ENCODE results near the gene GCNT3.

Gene GCNT3

GRCh38 chr15:59611276-59612260 is at the start of gene GCNT3:
TSS of gene GCNT3 (plus strand) at chr15:59611783. CDS start at chr15:59618239, 6,456 bp downstream.
- DNase-seq = no peak

GRCh38 chr15:59562448-59563186 is 49.0 kb upstream of the GCNT3 start:
- no peak for DNase-seq

- no peak for DNase-seq
Observed at GRCh38 chr15:59565299-59565698, 46.3 kb upstream of the GCNT3 start.

GRCh38 chr15:59567324-59567723 is 44.3 kb upstream of the GCNT3 start:
- DNase-seq = no peak

- no peak for DNase-seq
Observed at GRCh38 chr15:59569477-59569876, 42.1 kb upstream of the GCNT3 start.

GRCh38 chr15:59570315-59570714 is 41.3 kb upstream of the GCNT3 start:
- no peak for DNase-seq

- no peak for DNase-seq
Observed at GRCh38 chr15:59571606-59572005, 40.0 kb upstream of the GCNT3 start.

- no peak for DNase-seq
Observed at GRCh38 chr15:59583088-59583487, 28.5 kb upstream of the GCNT3 start.

GRCh38 chr15:59587085-59587826 is 24.3 kb upstream of the GCNT3 start:
- no peak for DNase-seq

GRCh38 chr15:59590027-59590426 is 21.6 kb upstream of the GCNT3 start:
- DNase-seq = no peak

GRCh38 chr15:59591356-59591755 is 20.2 kb upstream of the GCNT3 start:
- no peak for DNase-seq

- no peak for DNase-seq
Observed at GRCh38 chr15:59594493-59594942, 17.1 kb upstream of the GCNT3 start.

GRCh38 chr15:59594991-59595390 is 16.6 kb upstream of the GCNT3 start:
- DNase-seq = no peak

- DNase-seq = no peak
Observed at GRCh38 chr15:59595434-59595915, 16.1 kb upstream of the GCNT3 start.

GRCh38 chr15:59596640-59597039 is 14.9 kb upstream of the GCNT3 start:
- DNase-seq = no peak

- DNase-seq = no peak
Observed at GRCh38 chr15:59598461-59598860, 13.1 kb upstream of the GCNT3 start.

GRCh38 chr15:59605994-59606393 is 5.6 kb upstream of the GCNT3 start:
- DNase-seq = no peak

- no peak for DNase-seq
Observed at GRCh38 chr15:59609730-59610712, 1.6 kb upstream of the GCNT3 start.

- DNase-seq = no peak
Observed at GRCh38 chr15:59614153-59614552, 2.6 kb downstream of the GCNT3 start.

GRCh38 chr15:59615661-59616060 is 4.1 kb downstream of the GCNT3 start:
- DNase-seq = no peak

- DNase-seq = no peak
Observed at GRCh38 chr15:59616379-59616778, 4.8 kb downstream of the GCNT3 start.

GRCh38 chr15:59618406-59618805 is 6.8 kb downstream of the GCNT3 start:
- no peak for DNase-seq

Measured in midbrain (tissue), 1 donor.